SK-N-SH treated with all-trans-retinoic acid at 6 μM for 48 hours (cell line): ENCODE data around the gene PXYLP1.

Source experiments
- ARNTL ChIP-seq: fragments of 450-650 bp; formaldehyde crosslinking; IDR thresholded peaks from 2 replicates; pipeline ENCODE4 v1.5.0; 2020; ENCODE audit warnings: low read depth, mild to moderate bottlenecking, moderate library complexity, borderline replicate concordance
- ZNF70 ChIP-seq: fragments of 450-650 bp; formaldehyde crosslinking; IDR thresholded peaks from 2 replicates; pipeline ENCODE4 v1.5.0; 2020; ENCODE audit warnings: mild to moderate bottlenecking, moderate library complexity

DNA sequence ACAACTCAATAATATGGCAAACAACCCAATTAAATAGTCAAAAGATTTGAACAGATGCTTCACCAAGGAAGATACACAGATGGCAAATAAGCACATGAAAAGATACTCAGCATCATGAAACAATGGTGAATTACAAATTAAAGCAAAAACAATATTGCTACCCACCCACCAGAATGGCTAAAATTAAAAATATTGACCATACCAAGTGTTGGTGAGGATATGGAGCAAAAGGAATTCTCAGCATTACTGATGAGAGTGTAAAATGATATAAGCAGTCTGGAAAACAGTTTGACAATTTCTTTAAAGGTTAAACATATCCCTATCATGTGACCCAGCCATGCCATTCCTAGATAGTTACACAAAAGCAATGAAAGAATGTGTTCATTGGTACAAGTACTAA lies 5.7 kb upstream of the PXYLP1 start:
- TF ChIP-seq ARNTL (CRISPR knock-in tag) (no peak), ZNF70 (no peak)
